UCSD-AML1 (cell line): Measurements from ENCODE around the gene PRKCG.
A peak's percentile ranks its signal among the peaks of the same experiment; 100 is the strongest.
"Not testable (repeated sequence)": the region's sequence is repeated elsewhere in the genome, so short reads cannot be mapped to it uniquely, and the experiment has no call there.

Experiments used
- DNase-seq: peaks from one replicate; lab custom pipeline; 2025; ENCODE audit not compliant: unreplicated experiment; lab: John Stamatoyannopoulos, UW

Gene PRKCG

GRCh38 chr19:53936029-53936428 is 54.0 kb downstream of the PRKCG start:
- DNase-seq, result no peak

- no peak for DNase-seq
Measured at GRCh38 chr19:53942001-53942786, 60.2 kb downstream of the PRKCG start.

GRCh38 chr19:53944416-53944815 is 62.4 kb downstream of the PRKCG start:
- DNase-seq, result no peak

DNA sequence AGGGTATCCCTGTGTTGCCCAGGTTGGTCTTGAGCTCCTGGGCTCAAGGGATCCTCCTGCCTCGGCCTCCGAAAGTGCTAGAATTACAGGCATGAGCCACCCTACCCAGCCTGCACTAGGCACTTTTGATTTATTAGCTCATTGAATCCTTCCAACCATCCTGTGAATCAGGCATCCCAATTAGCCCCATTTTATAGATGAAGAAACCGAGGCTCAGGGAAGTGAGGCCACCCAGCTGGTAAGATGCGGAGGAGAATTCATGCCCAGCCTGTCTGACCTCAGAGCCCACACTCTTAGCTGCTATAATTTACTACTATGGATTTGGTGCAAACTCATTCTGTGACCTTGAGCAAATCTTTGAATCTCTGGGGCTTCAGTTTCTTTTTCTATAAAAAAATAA is 62.9 kb downstream of the PRKCG start:
- no peak for DNase-seq

DNA sequence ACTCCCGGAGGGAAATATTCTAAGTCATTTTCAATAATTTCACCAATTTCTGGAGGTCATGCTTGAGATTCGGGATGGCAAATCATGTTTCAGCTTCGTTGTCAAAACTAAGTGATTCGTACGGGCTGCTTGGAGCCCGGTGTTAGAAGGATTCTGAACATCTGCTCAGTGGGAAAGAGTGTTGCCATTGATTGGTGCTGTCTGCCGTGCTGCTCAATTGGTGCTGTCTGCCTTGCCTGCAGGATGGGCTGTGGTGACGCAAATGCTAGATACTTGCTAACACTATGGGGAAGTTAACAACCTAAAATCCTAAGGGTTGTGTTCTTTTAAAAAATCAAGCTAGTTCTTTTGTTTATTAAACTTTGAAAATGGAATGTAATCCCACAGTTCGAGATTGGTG is 63.4 kb downstream of the PRKCG start:
- peak; percentile 57 for DNase-seq

- DNase-seq, result no peak
Measured at GRCh38 chr19:53945998-53946397, 64.0 kb downstream of the PRKCG start.

- DNase-seq, result peak; percentile 20
Measured at GRCh38 chr19:53947624-53948023, 65.6 kb downstream of the PRKCG start.

DNA sequence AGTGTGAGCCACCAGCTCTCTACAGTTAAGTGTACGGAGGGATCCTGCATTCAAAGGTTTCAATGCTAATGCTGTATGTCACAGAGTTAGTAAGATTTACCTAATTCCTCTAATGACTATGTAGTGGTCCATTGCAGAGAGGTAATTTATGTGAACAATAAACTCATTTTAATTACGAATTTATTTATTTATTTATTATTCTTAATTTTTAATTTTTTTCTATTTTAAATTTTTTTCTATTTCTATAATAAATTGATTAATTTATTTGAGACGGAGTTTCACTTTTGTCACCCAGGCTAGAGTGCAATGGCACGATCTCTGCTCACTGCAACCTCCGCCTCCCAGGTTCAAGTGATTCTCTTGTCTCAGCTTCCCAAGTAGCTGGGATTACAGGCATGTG is 66.6 kb downstream of the PRKCG start:
- not testable (repeated sequence) for DNase-seq

DNA sequence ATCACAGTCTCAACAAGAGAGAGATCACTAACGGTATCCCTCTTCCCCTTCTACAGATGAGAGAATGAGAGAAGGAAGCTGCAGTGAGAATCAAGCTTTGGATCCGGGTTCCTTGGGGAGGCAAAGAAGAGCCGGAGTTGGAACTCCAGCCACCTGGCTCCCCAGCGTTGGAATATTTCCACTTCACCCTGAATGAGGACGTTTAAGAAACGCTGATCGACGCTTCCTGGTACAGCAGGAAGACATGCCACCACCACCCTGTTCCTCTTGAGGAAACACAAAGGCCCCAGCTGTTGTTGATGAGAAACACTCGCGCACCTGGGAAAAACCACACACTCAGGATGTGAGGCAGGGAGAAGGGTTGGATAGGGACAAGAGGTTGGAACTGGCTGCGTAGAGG is 69.4 kb downstream of the PRKCG start:
- peak; percentile 26 for DNase-seq

DNA sequence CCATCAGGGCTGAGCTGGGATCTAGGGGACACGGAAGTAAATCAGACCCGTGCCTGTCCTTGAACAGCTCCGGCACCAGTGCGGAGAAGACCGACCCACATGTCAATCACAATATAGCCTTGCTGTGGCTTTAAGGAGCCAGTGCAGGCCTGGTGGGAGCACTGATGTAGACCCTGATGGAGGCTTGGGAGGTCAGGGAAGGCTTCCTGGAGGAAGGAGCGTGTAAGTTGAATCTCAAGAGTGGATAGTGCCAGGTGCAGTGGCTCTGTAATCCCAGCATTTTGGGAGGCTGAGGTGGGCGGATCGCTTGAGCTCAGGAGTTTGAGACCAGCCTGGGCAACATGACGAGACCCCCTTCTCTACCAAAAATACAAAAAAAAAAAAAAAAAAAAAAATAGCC is 70.0 kb downstream of the PRKCG start:
- DNase-seq, result no peak

DNA sequence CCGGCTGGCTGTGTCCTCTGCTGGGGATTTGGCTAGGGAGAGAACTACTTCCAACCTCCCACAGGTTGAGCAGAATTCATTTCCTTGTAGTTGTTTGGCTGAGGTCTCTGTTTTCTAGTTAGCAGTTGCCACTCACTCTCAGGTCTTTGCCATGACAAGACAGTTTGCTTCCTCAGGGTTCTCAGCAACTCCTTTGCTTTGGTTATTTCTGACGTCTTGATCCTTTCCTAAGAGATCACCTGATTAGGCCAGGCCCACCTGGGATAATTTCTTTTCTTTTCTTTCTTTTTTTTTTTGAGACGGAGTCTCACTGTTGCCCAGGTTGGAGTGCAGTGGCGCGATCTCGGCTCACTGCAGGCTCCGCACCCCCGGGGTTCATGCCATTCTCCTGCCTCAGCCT is 71.4 kb downstream of the PRKCG start:
- DNase-seq, result no peak
